HCT116 (cell line): ENCODE measurements around the gene AOPEP. TPM values are rescaled to one million over a fixed set of nuclear protein-coding genes. Genes with fewer than 3 reads are reported as not detected.

Experiments
- ATAC-seq: fragments of 200-7000 bp; cut with Tn5 transposase; 2 replicates; pipeline ENCODE4 v1.9.1; 2020; ENCODE audit warnings: mild to moderate bottlenecking, moderate library complexity
- BruUV-seq: library from RNA; stranded (reverse); fragments of 400-500 nt; replicated peaks from 2 replicates; lab custom pipeline; 2021; lab: Mats Ljungman, UMichigan
- CTCF ChIA-PET: fragments of 300-600 bp; sonication (Branson Sonifier 250); formaldehyde crosslinking; loops from one replicate; lab custom pipeline; 2021; ENCODE audit warnings: antibody characterized with exemption; lab: Charles Lee
- POLR2A ChIA-PET: fragments of 300-600, 350-600 bp; sonication (Branson Sonifier 250); formaldehyde crosslinking; loops from one replicate; lab custom pipeline; 2021; ENCODE audit warnings: antibody characterized with exemption; lab: Charles Lee
- RAD21 ChIA-PET, 2 experiments: fragments of 300-600 bp; sonication (Branson Sonifier 250); formaldehyde crosslinking; loops; one replicate each; lab custom pipeline; 2023; ENCODE audit warnings: low total read pairs in 2 of 2; ENCODE audit not compliant: uncharacterized antibody in 2 of 2, unreplicated experiment in 2 of 2, low non-redundant PET in 1 of 2; lab: Charles Lee
- DNase-seq: peaks from one replicate; pipeline ENCODE4 v3.0.0-alpha.2; 2010; ENCODE audit warnings: low read depth, low spot score
- H2AFZ ChIP-seq: fragments of 200-600 bp; shearing (Covaris generic), sonication (generic); 2 replicates; pipeline ENCODE4 v1.6.1; 2017; ENCODE audit warnings: low read depth, mixed run types, mixed read lengths, antibody characterized with exemption, low read length; ENCODE audit not compliant: poor library complexity, severe bottlenecking
- H3K27ac ChIP-seq: 2 replicates; pipeline ENCODE4 v1.5.1; 2012; ENCODE audit warnings: low read depth, low read length
- H3K27me3 ChIP-seq: fragments of 200-600 bp; sonication (generic); 2 replicates; pipeline ENCODE4 v1.6.1; 2016; ENCODE audit warnings: mixed run types, low read length, mixed read lengths; ENCODE audit not compliant: insufficient read depth
- H3K36me3 ChIP-seq, 2 experiments: fragments of 200-500 bp in 1 of 2; fragments of 200-600 bp in 1 of 2; sonication (Bioruptor generic) in 1 of 2; sonication (generic) in 1 of 2; 2 replicates each; pipeline versions ENCODE4 v1.5.1 to v1.6.1; 2014 to 2016; ENCODE audit warnings: low read length in 2 of 2, inconsistent platforms in 1 of 2, mixed read lengths in 1 of 2, mixed run types in 1 of 2; ENCODE audit not compliant: insufficient read depth in 2 of 2, control insufficient read depth in 1 of 2
- H3K4me1 ChIP-seq, 2 experiments: fragments of 200-600 bp in 1 of 2; sonication (generic) in 1 of 2; 2 replicates each; pipeline versions ENCODE4 v1.5.1 to v1.6.1; 2012 to 2017; ENCODE audit warnings: low read length in 2 of 2, inconsistent platforms in 1 of 2, mild to moderate bottlenecking in 1 of 2, mixed read lengths in 1 of 2, mixed run types in 1 of 2, moderate library complexity in 1 of 2; ENCODE audit not compliant: insufficient read depth in 2 of 2, control insufficient read depth in 1 of 2
- H3K4me2 ChIP-seq: fragments of 200-600 bp; sonication (generic); 2 replicates; pipeline ENCODE4 v1.6.1; 2017; ENCODE audit warnings: mixed run types, low read length, mixed read lengths
- H3K4me3 ChIP-seq, 2 experiments: fragments of 200-600 bp in 1 of 2; sonication (generic) in 1 of 2; replicated peaks in 1 of 2; 2 replicates each; pipeline ENCODE4 v1.5.1; 2011 to 2016; ENCODE audit warnings: low read length in 2 of 2, control low read depth in 1 of 2, low read depth in 1 of 2, mild to moderate bottlenecking in 1 of 2, mixed read lengths in 1 of 2, mixed run types in 1 of 2
- H3K79me2 ChIP-seq: fragments of 200-600 bp; sonication (generic); 2 replicates; pipeline ENCODE4 v1.6.1; 2017; ENCODE audit warnings: mild to moderate bottlenecking, mixed run types, low read length, moderate library complexity, mixed read lengths; ENCODE audit not compliant: insufficient read depth
- H3K9ac ChIP-seq: fragments of 200-600 bp; sonication (generic); 2 replicates; pipeline ENCODE4 v1.6.1; 2016; ENCODE audit warnings: low read length, mixed read lengths
- H3K9me2 ChIP-seq: fragments of 200-600 bp; sonication (generic), shearing (Covaris generic); 2 replicates; pipeline ENCODE4 v1.6.1; 2017; ENCODE audit warnings: mixed run types, mild to moderate bottlenecking, moderate library complexity; ENCODE audit not compliant: insufficient read depth
- H3K9me3 ChIP-seq, 2 experiments: fragments of 200-500 bp in 1 of 2; fragments of 200-600 bp in 1 of 2; sonication (Bioruptor generic) in 1 of 2; sonication (generic) in 1 of 2; 2 replicates each; pipeline ENCODE4 v1.6.1; 2014 to 2017; ENCODE audit warnings: low read length in 2 of 2, mixed read lengths in 2 of 2, inconsistent platforms in 1 of 2, low read depth in 1 of 2, mild to moderate bottlenecking in 1 of 2, mixed run types in 1 of 2, moderate library complexity in 1 of 2; ENCODE audit not compliant: control insufficient read depth in 1 of 2, insufficient read depth in 1 of 2
- H4K20me1 ChIP-seq: fragments of 200-600 bp; sonication (generic), shearing (Covaris generic); 2 replicates; pipeline ENCODE4 v1.6.1; 2017; ENCODE audit warnings: mixed run types, mild to moderate bottlenecking, moderate library complexity; ENCODE audit not compliant: insufficient read depth
- CBX3 ChIP-seq: IDR thresholded peaks from 2 replicates; pipeline ENCODE4 v1.6.1; 2012; ENCODE audit warnings: low read depth
- EZH2phosphoT487 ChIP-seq: fragments of 200-600 bp; IDR thresholded peaks from 2 replicates; pipeline ENCODE4 v1.6.1; 2018; ENCODE audit warnings: antibody characterized with exemption, borderline replicate concordance
- RAD21 ChIP-seq: IDR thresholded peaks from 2 replicates; pipeline ENCODE4 v1.6.1; 2012; ENCODE audit warnings: low read depth, mild to moderate bottlenecking
- SP1 ChIP-seq: IDR thresholded peaks from 2 replicates; pipeline ENCODE4 v1.6.1; 2012; ENCODE audit warnings: low read depth
- YY1 ChIP-seq: IDR thresholded peaks from 2 replicates; pipeline ENCODE4 v1.6.1; 2011; ENCODE audit warnings: low read length, low read depth, moderate library complexity, mild to moderate bottlenecking; ENCODE audit not compliant: insufficient replicate concordance; ENCODE audit errors: extremely low read depth
- ZFX ChIP-seq: fragments of 450-650 bp; IDR thresholded peaks from 2 replicates; pipeline ENCODE4 v1.6.1; 2017
- intact Hi-C: fragments of 100-400 bp; cut with micrococcal nuclease; formaldehyde crosslinking; loops from 2 replicates; pipeline ENCODE4 v1.10.0; 2022
- total RNA-seq: library from RNA; stranded (reverse); gene quantifications from one replicate; pipeline ENCODE4 v1.2.1, GENCODE V29; 2021; ENCODE audit not compliant: unreplicated experiment
- TF ChIP-seq, protein P1 (sequence below): IDR thresholded peaks from 2 replicates; pipeline ENCODE4 v1.6.1; 2012

The AOPEP gene
- total RNA-seq, 1 experiment from 2014 or later, result 15.1 TPM

DNA sequence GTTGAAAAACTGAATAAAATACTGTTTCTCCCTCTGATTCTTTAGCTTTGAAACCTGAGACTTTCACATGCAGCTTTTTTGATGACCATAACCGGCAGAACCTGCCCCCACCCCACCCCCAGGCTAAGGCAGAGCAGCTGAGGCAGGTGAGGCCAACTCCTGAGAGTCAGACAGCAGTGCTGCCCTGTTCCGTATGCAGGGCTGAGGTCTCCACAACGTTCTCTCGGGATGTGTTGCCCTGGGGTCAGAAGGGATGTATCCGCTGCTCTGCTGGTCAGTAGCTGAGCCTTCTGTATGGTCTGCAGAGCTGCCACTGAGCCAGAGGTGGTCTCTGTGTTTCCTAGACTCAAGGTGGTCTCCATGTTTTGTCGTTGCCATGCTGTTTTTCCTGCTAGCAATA, 190.5 kb downstream of the AOPEP start (continued):
- no peak for TF ChIP-seq YY1
- TF ChIP-seq, protein P1, sequence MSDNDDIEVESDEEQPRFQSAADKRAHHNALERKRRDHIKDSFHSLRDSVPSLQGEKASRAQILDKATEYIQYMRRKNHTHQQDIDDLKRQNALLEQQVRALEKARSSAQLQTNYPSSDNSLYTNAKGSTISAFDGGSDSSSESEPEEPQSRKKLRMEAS, result peak; percentile 30; the same call in 1 of the 2 replicates
- TF ChIP-seq ZFX, result no peak
- TF ChIP-seq RAD21, result no peak
- no peak for TF ChIP-seq EZH2phosphoT487
- TF ChIP-seq, all 23 proteins: peak for 5

DNA sequence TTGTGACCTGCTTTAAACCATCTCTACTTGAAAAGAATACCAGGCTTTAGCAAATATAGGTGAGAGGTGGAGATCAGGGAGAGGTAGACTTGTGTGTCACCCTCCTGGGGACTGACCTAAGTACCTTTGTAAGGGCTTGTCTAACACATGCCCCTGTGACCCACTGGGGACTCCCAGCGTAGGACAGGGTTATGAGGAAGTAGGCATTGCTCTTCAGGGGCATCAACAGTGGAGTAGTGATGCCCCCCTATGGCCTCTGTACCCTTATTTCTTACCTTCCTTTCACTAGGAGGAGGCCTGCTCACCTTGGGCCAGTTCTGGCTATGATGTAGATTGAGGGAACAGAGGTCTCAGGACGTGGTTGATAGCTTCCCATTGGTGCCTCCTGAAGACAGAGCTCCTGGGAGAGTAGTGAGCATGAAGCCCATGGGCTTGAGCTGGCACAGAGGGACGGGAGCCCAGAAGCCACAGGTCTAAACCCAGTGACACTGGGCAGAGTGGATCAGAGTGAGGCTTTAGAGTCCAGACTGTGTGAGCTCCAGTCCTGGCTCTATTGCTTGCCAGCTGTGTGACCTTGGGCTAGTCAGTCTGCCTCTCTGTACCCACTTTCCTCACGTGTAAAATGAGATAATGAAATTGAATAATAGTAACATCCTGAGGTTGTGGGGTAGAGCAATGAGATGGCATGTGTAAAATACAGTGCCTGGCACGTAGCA, 191.7 kb downstream of the AOPEP start:
- POLR2A ChIA-PET, result no interaction called here
- intact Hi-C loops, result no loop called here
- H3K4me1 ChIP-seq, result peaks cover 94 to 99% of the 10 kb centered on the region in 2 experiments
- CTCF ChIA-PET, result no interaction called here
- H3K9me3 ChIP-seq, result no peaks in the 10 kb centered on the region
- no peak for ATAC-seq
- H3K27me3 ChIP-seq, result no peaks in the 10 kb centered on the region
- RAD21 ChIA-PET, result no interaction called here
- H4K20me1 ChIP-seq, result no peaks in the 10 kb centered on the region
- no peak overlapping the region for H3K4me3 ChIP-seq
- H3K9ac ChIP-seq, result no peak overlapping the region
- TF ChIP-seq SP1, result no peak
- TF ChIP-seq RAD21, result peak; percentile 30; the same call in 1 of the 2 replicates
- TF ChIP-seq CBX3, result no peak
- no TSS peak for BruUV-seq
- no peak for DNase-seq
- no peaks in the 10 kb centered on the region for H3K36me3 ChIP-seq
- no peaks in the 10 kb centered on the region for H3K79me2 ChIP-seq
- H3K4me2 ChIP-seq, result 0 out of 2 replicates have a peak overlapping the region, but pooled peaks have one; percentile 13
- no peaks in the 10 kb centered on the region for H3K9me2 ChIP-seq
- no peak overlapping the region for H2AFZ ChIP-seq
- H3K27ac ChIP-seq, result no peak overlapping the region
